ENCODE results near the gene ARRDC1.

Gene ARRDC1

DNA sequence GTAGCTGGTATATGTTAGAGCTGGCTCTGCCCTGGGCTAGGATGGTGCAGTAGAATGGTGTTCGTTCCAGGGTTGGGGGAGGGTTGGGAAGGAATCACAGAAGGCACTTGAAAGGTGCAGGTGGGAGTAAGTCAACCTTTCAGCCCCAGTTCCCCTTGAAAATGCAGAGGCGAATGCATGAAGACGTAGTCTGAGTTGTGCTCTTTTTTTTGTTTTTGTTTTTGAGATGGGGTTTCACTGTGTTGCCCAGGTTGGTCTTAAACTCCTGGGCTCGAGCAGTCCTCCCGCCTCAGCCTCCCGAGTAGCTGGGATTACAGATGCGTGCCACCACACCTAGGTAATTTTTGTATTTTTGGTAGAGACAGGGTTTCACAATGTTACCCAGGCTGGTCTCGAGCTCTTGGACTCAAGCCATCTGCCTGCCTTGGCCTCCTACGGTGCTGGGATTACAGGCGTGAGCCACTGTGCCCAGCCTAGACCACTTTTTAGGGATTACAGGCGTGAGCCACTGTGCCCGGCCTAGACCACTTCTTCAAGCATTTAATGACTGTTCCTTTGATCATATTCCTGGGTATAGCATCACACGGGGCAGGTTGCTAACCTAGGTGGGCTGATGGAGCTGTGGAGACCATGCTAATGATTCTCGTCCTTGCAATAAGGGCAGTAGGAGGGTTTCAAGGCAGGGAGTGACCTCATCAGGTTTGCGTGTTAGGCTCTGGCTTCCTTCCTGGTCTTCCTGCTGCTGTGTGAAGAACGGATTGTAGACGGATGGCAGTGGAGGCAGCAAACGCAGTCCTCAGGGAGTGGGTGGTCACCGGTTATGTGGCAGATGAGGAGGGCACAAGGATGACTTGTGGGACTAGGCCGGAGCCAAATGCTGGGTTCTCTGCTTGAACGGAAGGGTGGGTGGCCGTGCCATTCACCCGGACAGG, 27.0 kb downstream of the ARRDC1 start (continued):
- TF ChIP-seq, protein P1, sequence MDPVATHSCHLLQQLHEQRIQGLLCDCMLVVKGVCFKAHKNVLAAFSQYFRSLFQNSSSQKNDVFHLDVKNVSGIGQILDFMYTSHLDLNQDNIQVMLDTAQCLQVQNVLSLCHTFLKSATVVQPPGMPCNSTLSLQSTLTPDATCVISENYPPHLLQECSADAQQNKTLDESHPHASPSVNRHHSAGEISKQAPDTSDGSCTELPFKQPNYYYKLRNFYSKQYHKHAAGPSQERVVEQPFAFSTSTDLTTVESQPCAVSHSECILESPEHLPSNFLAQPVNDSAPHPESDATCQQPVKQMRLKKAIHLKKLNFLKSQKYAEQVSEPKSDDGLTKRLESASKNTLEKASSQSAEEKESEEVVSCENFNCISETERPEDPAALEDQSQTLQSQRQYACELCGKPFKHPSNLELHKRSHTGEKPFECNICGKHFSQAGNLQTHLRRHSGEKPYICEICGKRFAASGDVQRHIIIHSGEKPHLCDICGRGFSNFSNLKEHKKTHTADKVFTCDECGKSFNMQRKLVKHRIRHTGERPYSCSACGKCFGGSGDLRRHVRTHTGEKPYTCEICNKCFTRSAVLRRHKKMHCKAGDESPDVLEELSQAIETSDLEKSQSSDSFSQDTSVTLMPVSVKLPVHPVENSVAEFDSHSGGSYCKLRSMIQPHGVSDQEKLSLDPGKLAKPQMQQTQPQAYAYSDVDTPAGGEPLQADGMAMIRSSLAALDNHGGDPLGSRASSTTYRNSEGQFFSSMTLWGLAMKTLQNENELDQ (tag by site-specific recombination; IDR thresholded peaks at IDR 0.05; ENCODE audit: low read depth): no peak
- TF ChIP-seq KLF7 (tag by site-specific recombination; IDR thresholded peaks at IDR 0.05; ENCODE audit: borderline replicate concordance): no peak
- TF ChIP-seq ZNF626 (tag by site-specific recombination; IDR thresholded peaks at IDR 0.05): no peak
- TF ChIP-seq ZNF155 (tag by site-specific recombination; IDR thresholded peaks at IDR 0.05): no peak
- TF ChIP-seq ZNF24 (tag by site-specific recombination; IDR thresholded peaks at IDR 0.05): 0 out of 2 replicates have a peak, but pooled peaks have one; percentile 42
- TF ChIP-seq GFI1B (tag by site-specific recombination; IDR thresholded peaks at IDR 0.05): no peak
- TF ChIP-seq KLF16 (tag by site-specific recombination; IDR thresholded peaks at IDR 0.05): no peak
- no peak for TF ChIP-seq ZNF398 (tag by site-specific recombination; IDR thresholded peaks at IDR 0.05)
- no peak for TF ChIP-seq ZSCAN16 (tag by site-specific recombination; IDR thresholded peaks at IDR 0.05)

DNA sequence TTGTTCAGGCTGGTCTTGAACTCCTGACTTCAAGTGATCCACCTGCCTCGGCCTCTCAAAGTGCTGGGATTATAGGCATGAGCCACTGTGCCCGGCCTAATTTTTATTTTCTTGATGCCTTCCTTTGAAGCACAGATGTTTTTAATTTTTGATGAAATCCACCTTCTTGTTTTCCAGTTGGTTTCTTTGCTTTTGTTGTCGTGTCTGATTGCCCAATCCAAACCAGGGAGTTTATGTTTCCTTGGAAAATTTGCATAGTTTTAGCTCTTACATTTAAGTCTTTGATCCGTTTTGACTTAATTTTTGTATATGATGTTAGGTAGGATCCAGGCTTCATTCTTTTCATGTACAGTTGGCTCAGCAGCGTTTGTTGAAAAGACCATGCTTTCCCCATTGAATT, 28.5 kb downstream of the ARRDC1 start:
- CTCF ChIA-PET: no interaction called here
- TF ChIP-seq ZNF571 (tag by site-specific recombination; IDR thresholded peaks at IDR 0.05) (no peak), ZNF707 (tag by site-specific recombination; IDR thresholded peaks at IDR 0.05) (no peak), HOXC10 (CRISPR knock-in tag; IDR thresholded peaks at IDR 0.05) (no peak), KLF8 (tag by site-specific recombination; IDR thresholded peaks at IDR 0.05) (no peak), ZNF114 (tag by site-specific recombination; IDR thresholded peaks at IDR 0.05) (no peak), ZNF138 (tag by site-specific recombination; IDR thresholded peaks at IDR 0.05; ENCODE audit: borderline replicate concordance) (no peak), KLF9 (tag by site-specific recombination; IDR thresholded peaks at IDR 0.05; ENCODE audit: low read depth) (no peak), ZNF175 (tag by site-specific recombination; IDR thresholded peaks at IDR 0.05) (no peak), ZBTB20 (tag by site-specific recombination; IDR thresholded peaks at IDR 0.05) (no peak)
- TF ChIP-seq, protein P2, sequence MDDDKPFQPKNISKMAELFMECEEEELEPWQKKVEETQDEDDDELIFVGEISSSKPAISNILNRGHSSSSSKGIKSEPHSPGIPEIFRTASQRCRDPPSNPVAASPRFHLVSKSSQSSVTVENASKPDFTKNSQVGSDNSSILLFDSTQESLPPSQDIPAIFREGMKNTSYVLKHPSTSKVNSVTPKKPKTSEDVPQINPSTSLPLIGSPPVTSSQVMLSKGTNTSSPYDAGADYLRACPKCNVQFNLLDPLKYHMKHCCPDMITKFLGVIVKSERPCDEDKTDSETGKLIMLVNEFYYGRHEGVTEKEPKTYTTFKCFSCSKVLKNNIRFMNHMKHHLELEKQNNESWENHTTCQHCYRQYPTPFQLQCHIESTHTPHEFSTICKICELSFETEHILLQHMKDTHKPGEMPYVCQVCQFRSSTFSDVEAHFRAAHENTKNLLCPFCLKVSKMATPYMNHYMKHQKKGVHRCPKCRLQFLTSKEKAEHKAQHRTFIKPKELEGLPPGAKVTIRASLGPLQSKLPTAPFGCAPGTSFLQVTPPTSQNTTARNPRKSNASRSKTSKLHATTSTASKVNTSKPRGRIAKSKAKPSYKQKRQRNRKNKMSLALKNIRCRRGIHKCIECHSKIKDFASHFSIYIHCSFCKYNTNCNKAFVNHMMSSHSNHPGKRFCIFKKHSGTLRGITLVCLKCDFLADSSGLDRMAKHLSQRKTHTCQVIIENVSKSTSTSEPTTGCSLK (tag by site-specific recombination; IDR thresholded peaks at IDR 0.05): no peak
- TF ChIP-seq, protein P3, sequence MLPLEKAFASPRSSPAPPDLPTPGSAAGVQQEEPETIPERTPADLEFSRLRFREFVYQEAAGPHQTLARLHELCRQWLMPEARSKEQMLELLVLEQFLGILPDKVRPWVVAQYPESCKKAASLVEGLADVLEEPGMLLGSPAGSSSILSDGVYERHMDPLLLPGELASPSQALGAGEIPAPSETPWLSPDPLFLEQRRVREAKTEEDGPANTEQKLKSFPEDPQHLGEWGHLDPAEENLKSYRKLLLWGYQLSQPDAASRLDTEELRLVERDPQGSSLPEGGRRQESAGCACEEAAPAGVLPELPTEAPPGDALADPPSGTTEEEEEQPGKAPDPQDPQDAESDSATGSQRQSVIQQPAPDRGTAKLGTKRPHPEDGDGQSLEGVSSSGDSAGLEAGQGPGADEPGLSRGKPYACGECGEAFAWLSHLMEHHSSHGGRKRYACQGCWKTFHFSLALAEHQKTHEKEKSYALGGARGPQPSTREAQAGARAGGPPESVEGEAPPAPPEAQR (tag by site-specific recombination; IDR thresholded peaks at IDR 0.05): no peak
- H3K36me3 ChIP-seq (ENCODE audit: control insufficient read depth in 2 of 2, insufficient read depth in 1 of 2, low read length in 2 of 2): no peaks in the 10 kb centered on the region; a peak in 1 of 3 replicates
- H3K9me3 ChIP-seq (ENCODE audit: control insufficient read depth, insufficient read depth, low read depth, low read length): no peaks in the 10 kb centered on the region
- H3K27ac ChIP-seq (ENCODE audit: extremely low read depth, low read depth, low read length): no peak overlapping the region
- POLR2A ChIA-PET: no interaction called here
- peaks cover 11% of the 10 kb centered on the region for H3K4me1 ChIP-seq (ENCODE audit: control insufficient read depth, insufficient read depth, low read length)
- H3K4me3 ChIP-seq (ENCODE audit: low read depth, low read length): no peak overlapping the region
